Colonic mucosa (tissue), 4 donors: Measurements from ENCODE around the gene EPB41L3. TPM values are rescaled to one million over a fixed set of nuclear protein-coding genes. Genes with fewer than 3 reads are reported as not detected.

Source experiments
- DNase-seq: peaks from one replicate; pipeline ENCODE4 v3.0.0-alpha.2; 2020
- H3K27ac ChIP-seq: fragments of 200-600 bp; one replicate; pipeline ENCODE4 v1.8.0; 2021
- H3K27me3 ChIP-seq: fragments of 200-600 bp; one replicate; pipeline ENCODE4 v1.8.0; 2021
- H3K36me3 ChIP-seq: fragments of 200-600 bp; one replicate; pipeline ENCODE4 v1.8.0; 2021
- H3K4me1 ChIP-seq: fragments of 200-600 bp; one replicate; pipeline ENCODE4 v1.8.0; 2021; ENCODE audit warnings: mild to moderate bottlenecking
- H3K4me3 ChIP-seq: fragments of 200-600 bp; one replicate; pipeline ENCODE4 v1.8.0; 2021
- H3K9ac ChIP-seq, 2 donors: one replicate each; pipeline ENCODE4 v1.7.0; 2013; ENCODE audit warnings: control low read depth in 2 of 2, low read depth in 2 of 2, low read length in 2 of 2
- H3K9me3 ChIP-seq: fragments of 200-600 bp; one replicate; pipeline ENCODE4 v1.8.0; 2021
- intact Hi-C: fragments of 100-400 bp; cut with DNase I; formaldehyde crosslinking; loops from one replicate; pipeline ENCODE4 v1.14.1; 2022
- total RNA-seq, 2 donors: library from RNA; stranded (reverse); fragmentation: NEBNext Ultra II Directional in 1 of 2; extraction: Animal tissue kit (Norgen Biotek cat#: 25700) in 1 of 2; gene quantifications; one replicate each; pipeline ENCODE4 v1.2.1, GENCODE V29; 2021
- TF ChIP-seq, protein P1 (sequence below): fragments of 200-600 bp; IDR thresholded peaks from one replicate; pipeline ENCODE4 v1.8.0; 2022; ENCODE audit warnings: antibody characterized with exemption, mild to moderate bottlenecking
- donor health status: healthy.
- donor health status: DM: no; HTN: no; CAD: no.
- donor health status: DM: no; HTN: no; CAD: no.

Gene EPB41L3
- total RNA-seq, 2 donors from 2014 or later, result 43.3 to 78.0 TPM

DNA sequence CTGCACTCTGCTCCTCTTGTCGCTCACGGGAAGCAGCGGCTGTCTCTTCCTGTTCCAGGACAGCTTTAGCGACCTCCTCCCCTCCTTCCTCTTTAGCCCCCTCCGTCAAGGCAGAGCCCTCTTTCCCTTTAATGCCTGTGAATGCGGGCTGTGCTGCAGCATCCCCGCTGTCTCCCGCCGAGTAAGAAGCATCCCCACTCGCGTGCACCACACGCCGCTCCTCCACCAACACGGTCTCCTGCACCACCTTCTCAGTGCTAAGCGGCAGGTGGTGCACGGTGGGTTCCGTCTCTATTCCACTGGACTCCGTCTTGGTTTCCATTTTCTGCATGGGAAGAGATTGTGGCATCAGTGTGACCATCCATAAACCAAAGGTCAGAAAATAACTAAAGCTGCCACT is 146.7 kb downstream of the EPB41L3 start:
- H3K4me1 ChIP-seq, result no peaks in the 10 kb centered on the region
- no peaks in the 10 kb centered on the region for H3K27me3 ChIP-seq
- TF ChIP-seq, protein P1, sequence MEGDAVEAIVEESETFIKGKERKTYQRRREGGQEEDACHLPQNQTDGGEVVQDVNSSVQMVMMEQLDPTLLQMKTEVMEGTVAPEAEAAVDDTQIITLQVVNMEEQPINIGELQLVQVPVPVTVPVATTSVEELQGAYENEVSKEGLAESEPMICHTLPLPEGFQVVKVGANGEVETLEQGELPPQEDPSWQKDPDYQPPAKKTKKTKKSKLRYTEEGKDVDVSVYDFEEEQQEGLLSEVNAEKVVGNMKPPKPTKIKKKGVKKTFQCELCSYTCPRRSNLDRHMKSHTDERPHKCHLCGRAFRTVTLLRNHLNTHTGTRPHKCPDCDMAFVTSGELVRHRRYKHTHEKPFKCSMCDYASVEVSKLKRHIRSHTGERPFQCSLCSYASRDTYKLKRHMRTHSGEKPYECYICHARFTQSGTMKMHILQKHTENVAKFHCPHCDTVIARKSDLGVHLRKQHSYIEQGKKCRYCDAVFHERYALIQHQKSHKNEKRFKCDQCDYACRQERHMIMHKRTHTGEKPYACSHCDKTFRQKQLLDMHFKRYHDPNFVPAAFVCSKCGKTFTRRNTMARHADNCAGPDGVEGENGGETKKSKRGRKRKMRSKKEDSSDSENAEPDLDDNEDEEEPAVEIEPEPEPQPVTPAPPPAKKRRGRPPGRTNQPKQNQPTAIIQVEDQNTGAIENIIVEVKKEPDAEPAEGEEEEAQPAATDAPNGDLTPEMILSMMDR, result no peak
- no peak overlapping the region for H3K27ac ChIP-seq
- no peaks in the 10 kb centered on the region for H3K9me3 ChIP-seq
- no peak overlapping the region for H3K4me3 ChIP-seq
- intact Hi-C loops, result no loop called here
- DNase-seq, result no peak
- H3K36me3 ChIP-seq, result no peaks in the 10 kb centered on the region
- no peak overlapping the region for H3K9ac ChIP-seq

DNA sequence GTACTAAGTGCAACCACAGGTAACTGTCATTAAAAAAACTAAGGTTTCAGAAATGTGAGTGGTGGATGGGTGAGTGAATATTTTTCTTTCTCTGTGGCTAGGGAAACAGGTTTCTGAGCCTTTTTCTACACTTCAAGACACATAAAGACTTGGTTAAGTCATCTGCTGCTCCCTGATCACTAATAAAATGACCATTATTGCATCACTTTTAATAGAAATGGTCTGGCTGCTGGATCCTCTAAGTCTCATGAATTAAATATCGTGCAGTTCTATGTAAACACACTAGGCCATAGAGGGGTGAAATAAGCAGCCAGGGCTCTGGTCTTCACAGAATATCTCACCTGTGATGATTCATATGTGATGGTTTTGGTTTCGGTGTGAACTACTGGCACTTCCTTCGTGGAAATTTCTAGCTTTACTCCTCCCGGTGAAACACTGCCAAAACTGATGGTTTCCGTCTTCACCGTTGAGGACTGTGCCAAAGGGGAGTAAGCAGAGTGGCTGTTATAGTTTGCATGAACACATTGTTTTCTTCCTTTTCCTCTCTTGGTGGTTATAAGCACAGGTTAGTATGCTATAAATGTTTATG is 147.8 kb downstream of the EPB41L3 start:
- Histone ChIP-seq H3K4me3 (no peak overlapping the region), H3K36me3 (no peaks in the 10 kb centered on the region), H3K9ac (no peak overlapping the region), H3K27ac (no peak overlapping the region), H3K27me3 (no peaks in the 10 kb centered on the region), H3K9me3 (no peaks in the 10 kb centered on the region), H3K4me1 (no peaks in the 10 kb centered on the region)
- DNase-seq, result no peak
- TF ChIP-seq, protein P1, result no peak
- intact Hi-C loops, result no loop called here

DNA sequence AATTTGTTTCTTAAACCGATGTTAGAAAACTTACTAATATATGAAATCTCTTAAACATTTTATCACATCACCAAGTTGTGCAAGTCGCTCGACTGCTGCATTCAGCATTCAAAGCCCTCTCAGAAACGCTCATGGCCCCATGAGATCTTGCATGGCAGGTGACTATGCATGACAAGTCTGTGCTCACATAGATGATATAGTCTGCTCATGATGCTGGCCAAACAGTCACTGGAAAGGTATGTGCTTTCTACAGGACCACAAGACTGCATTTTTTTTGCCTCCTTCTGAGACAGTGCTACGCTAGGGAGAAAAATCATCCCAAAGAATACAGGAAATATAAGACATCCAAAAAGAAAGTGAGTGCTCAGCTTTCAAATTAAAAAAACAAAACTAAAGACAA is 150.0 kb downstream of the EPB41L3 start:
- no peak for DNase-seq
- no peak overlapping the region for H3K9ac ChIP-seq
- no peaks in the 10 kb centered on the region for H3K27me3 ChIP-seq
- no peaks in the 10 kb centered on the region for H3K4me1 ChIP-seq
- TF ChIP-seq, protein P1, result no peak
- no peaks in the 10 kb centered on the region for H3K9me3 ChIP-seq
- no peak overlapping the region for H3K27ac ChIP-seq
- no peak overlapping the region for H3K4me3 ChIP-seq
- intact Hi-C loops, result no loop called here
- no peaks in the 10 kb centered on the region for H3K36me3 ChIP-seq

DNA sequence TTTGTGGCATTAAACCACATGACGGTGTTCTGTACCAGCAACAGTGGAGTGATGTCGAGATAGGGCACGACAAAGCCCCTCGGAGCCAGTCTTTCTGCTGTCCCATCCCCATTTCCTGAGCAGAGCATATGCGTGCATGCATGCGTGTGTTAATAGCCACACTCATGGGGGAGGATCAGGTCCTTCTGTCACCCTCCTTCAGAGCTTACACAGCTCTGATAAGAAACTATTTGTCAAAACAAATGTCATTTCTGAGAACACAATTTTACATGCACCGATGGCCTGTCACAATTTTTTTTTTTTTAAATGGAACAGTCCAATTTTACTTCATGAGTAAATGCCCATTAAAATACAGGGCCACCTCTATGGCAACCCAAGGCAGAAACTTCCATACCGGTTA is 152.4 kb downstream of the EPB41L3 start:
- H3K36me3 ChIP-seq, result no peaks in the 10 kb centered on the region
- no peak for DNase-seq
- H3K9me3 ChIP-seq, result no peaks in the 10 kb centered on the region
- no peak overlapping the region for H3K27ac ChIP-seq
- no peaks in the 10 kb centered on the region for H3K4me1 ChIP-seq
- intact Hi-C loops, result no loop called here
- no peak overlapping the region for H3K4me3 ChIP-seq
- H3K9ac ChIP-seq, result no peak overlapping the region
- TF ChIP-seq, protein P1, result no peak
- H3K27me3 ChIP-seq, result no peaks in the 10 kb centered on the region

DNA sequence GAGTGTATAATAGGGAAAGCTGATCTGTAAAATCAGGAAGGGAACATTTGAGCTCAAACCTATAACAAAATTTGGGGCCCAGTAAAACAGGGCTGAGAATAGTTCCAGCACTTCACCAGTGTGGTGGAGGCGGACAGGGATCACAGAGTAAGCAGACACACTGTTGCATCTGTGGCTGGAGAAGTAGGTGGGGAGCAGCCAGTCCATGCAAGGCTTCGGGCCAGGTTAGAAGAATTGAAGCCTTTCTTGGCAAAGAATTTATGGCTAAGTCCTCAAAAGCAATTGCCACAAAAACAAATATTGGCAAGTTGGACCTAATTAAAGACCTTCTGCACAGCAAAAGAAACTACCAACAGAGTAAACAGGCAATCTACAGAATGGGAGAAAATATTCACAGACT is 154.4 kb downstream of the EPB41L3 start:
- H3K9ac ChIP-seq, result no peak overlapping the region
- DNase-seq, result no peak
- intact Hi-C loops, result no loop called here
- H3K4me1 ChIP-seq, result no peaks in the 10 kb centered on the region
- H3K9me3 ChIP-seq, result no peaks in the 10 kb centered on the region
- H3K27ac ChIP-seq, result no peak overlapping the region
- no peak overlapping the region for H3K4me3 ChIP-seq
- no peaks in the 10 kb centered on the region for H3K36me3 ChIP-seq
- TF ChIP-seq, protein P1, result no peak
- H3K27me3 ChIP-seq, result no peaks in the 10 kb centered on the region
